EL (cell line): ENCODE data around the gene IBA57.

Experiments used
- DNase-seq: peaks from one replicate; pipeline ENCODE4 v3.0.0-alpha.2; 2016

Gene IBA57

DNA sequence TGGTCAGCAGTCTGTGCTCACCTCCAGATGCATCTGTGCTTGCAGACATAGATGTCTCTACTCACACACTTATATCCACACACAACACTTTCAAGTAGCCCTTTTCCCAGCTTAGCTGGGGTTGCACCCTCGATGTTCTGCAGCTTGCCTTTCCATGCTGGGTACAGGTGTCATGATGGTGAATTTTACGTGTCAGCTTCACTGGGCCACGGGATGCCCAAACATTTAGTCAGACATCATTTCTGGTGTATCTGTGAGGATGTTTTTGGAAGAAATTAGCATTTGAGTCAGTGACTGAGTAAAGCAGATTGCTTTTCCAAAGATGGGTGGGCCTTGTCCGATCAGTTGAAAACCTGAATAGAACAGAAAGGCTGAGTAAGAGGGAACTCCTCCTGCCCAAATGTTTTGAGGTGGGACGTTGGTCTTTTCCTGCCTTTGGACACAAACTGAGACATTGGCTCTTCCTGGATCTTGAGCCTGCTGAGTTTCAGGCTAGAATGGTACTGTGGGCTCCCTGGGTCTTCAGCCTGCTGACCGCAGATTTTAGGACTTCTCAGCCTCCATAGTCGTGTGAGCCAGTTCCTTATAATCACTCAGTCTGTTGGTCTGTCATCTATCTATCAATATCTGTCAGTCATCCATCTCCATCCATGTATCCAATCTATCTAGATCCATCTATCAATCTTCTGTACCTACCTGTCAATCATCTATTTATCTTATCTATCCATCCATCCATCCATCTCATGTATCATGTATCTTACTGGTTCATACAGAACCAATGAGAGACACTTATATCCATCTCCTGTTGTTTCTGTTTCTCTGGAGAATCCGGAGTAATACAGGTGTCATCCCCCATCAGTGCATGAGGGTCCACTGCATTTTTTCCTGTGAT is 29.6 kb downstream of the IBA57 start:
- DNase-seq = no peak

DNA sequence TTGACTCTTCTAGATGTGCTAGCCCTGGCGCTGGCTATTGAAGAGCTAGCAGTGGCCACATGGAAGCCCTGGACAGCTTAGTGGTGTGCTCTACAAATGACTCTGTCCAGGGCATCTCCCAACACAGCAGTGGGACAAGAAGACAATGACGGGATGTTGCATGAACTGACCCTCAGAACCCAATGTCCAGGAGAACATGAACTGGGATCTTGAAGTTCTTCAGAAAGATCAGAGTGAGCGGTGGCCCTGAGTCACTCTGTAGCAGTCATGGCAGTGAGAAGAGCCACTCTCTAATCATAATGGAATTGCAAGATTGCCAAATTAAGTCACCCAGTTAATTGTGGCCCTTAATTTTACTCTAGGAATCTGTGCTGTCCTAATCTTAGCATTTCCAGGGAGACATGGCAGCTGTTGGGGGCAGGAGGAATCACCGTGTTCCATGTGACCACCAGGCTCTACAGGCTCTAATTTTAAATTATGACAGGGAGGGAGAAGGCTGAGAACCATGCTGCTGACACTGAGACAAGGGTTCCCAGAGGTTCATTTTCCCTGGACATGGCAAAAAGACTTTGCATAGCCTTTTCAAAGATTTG is 32.0 kb downstream of the IBA57 start:
- no peak for DNase-seq

DNA sequence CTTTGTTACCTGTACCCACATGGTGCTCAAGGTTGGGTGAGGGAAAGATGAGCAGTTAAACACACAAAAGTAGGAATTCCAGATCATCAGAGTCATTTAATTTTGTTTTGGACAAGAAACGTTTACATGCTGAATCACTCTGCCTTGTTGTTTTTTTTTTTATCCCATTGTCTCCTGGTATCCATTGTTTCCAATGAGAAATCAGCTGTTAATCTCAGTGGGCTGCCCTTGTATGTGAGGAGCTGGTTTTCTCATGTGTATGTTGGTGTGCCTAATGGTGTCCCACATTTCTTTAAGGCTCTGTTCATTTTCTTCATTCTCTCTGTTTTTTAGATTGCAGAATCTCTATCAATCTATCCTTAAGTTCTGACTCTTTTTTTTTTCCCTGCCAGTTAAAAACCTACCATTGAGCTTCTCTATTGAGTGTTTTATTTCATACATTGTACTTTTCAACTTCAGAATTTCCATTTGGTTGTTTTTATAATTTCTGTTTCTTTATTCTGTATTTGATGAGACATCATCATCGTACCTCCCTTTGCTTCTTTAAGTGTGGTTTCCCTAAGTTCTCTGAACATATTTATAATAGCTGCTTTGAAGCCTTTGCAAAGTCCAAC is 33.5 kb downstream of the IBA57 start:
- no peak for DNase-seq

DNA sequence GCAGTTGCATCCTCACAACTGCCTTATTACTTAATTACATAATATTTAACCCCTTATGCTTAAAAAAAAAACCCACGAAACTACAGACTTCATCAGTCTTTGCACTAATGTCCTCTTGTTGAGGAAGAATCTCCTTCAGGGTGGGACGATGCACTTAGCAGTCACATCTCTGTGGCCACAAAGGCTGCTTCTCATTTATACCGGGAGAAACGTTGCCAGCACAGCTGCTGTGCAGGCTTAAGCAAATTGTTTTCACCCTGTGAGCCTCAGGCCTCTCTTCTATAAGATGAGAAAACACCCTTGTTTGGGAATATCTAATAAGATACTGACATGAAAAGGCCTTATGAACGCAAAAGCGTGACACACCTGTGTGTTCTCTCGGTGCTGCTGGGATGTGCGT is 39.4 kb downstream of the IBA57 start:
- no peak for DNase-seq

DNA sequence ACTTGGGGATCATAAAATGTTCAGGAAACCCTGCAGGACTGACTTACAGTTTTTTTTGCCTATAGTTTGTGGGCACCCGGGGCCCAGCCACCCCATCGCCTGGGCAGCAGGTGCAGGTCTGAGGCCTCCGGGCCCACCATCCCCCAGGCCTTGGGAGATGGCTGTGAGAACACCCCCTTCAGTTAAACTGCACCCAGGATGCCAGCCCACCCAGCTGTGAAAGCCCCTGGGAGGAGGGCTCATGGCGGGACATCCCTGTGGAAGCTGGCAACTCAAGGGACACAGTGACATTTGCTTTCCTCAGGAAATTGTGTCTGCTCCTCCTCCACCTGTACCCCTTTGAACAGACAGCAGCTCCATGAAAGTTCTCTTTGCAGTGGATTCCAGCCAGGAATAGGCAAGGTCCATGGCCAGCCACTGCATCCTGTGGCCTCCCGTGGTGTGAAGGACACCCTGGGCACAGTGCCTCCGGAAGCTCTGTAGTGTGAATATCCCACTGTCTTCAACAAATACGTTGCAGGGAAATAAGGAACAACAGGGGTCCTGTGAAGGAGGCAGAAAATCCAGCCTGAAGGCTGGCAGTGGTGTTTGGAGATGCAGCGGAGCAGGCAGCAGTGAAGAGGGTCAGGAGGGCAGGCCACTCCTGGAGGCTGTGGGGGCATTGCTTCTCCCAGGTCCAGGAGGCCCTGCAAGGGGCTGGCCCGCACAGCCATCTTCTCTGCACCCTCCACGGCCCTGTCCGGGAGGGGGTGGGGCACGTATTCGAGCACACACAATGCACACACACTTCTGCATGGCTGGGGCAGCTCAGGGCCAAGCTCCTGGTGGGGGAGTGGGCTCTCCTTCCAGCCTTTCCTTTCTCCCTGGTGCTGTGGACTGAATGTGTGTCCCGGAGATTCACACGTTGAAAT is 40.2 kb downstream of the IBA57 start:
- no peak for DNase-seq

DNA sequence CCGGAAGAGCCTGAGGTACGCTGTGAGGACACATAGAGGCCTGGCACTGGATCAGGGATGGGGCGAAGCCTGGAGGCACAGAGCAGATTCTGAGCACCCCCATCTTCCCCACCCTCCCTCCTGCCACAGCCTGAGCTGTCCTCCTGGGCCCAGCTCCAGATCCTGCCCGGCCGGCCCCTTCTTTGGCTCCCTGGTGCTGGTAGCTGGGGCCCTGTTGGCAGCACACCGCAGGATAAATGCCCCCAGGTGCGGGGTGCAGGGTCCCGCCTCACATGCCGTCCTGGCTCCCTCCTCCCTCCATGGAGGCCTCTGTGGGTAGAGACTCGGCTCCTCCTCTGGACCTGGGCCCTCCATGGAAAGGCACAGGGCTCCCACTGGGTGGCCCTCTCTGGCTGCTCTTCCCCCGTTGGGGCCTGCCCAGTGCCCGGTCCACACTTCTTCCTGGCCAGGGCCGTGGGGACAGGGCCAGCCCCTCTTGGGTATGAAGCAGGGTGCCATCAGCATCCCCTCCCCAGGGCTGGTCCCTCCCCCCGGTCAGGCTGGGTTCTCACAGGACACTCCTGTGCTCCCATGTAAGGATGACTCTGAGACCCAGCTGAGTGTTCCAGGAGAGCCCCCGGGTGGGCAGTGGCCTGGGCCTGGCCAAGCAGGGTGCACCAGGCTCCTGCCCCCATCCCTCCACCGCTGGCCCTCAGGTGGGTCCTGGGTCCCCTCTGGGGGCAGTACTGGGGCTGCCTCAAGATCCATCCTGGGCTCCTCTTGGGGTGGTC is 41.2 kb downstream of the IBA57 start:
- no peak for DNase-seq

DNA sequence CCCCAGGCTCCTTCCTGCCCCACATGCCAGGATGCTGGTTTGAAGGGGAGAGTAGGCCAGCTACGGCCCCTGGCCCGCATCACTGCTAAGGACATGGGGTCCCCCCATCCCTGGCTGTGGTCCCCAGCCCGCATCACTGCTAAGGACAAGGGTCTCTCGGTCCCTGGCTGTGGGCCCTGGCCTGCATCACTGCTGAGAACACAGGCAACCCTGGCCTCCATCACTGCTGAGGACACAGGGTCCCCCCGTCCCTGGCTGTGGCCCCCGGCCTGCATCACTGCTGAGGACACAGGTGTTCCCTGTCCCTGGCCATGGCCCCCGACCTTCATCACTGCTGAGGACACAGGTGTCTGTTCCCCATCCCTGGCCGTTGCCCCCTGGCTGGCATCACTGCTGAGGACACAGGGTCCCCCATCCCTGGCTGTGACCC is 41.8 kb downstream of the IBA57 start:
- no peak for DNase-seq

DNA sequence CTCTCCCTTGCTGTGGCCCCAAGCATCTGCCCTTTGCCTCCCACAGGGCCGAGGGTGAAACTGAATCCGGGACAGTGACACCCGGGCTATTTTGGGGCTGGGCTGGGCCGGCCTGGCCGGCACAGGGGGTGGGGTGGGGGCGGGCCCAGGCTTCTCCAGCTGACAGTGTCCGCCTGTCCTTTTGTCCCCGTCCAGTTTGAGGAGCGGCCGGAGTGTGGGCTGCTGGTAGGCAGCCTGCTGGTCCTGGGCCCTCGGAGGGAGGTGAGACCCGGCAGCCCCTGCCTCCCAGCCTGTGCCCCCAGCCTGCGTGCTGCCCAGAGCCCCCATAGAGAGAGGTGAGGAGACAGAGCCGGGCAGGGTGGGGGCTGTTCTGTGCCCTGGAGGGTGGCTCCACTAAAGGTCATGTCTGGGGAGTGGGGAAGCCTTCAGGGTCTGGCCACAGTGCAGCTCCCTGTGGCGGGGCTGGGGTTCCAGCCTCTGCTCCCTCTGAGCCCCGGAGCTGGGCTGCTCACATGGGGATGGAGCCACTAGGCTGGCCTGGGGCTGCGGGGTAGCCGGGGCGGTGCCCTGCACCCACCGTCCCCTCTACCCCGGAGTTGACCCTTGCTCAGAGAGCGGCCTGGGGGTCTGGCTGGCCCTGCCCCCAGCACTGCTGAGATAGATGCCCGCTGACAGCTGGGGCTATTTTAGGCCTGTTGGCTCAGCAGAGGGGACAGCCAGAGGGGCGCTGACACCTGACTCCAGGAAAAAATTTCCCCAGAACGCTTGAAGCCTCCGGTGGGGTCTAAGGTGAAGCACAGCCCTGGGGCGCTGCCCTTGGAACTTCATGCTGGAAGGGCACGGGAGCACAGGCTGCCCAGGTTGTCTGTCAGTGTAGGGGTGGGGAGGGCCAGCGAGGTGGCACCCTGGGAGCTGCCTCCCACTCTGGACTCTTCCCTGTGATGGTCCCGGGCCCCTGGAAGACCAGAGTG is 42.5 kb downstream of the IBA57 start, which contains the start of gene OBSCN:
OBSCN (plus strand) TSS at position 194 of the 971 bp plus-strand sequence. CDS start 3,740 bp downstream, outside the sequence.
- DNase-seq = no peak

DNA sequence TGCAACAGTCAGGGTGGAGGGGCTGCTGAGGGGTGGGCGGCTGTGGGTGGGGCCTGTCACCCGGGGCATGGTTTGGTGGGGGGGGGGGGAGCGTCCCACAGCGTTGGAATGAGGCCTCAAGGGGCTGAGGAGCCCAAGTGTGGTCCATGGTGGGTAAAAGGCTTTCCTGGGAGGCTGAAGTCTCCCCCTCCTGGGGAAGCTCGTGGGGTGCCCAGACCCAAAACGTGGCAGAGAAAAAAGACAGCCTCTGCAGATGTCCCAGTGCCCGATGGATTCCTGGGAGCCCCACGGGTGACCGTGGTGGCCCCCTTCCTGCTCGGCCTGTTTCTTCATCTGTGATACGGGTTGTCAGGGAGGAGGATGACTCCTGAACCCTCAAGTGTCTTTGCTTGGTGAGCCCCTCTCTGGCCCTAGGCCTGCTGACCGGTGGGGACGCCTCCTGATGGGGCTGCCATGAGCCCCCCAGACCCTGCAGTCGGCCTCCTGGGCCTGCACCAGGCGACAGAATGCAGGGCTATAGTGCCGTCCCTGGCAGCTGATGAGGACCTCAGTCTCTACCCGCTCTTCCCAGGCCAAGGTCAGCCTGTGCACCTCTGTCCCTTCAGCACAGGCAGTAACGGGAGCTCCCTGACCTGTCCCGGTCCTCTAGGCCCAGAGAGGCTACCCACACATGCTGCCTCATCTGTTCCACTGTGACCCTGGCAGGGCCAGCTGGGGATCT is 43.4 kb downstream of the IBA57 start:
- DNase-seq = no peak

DNA sequence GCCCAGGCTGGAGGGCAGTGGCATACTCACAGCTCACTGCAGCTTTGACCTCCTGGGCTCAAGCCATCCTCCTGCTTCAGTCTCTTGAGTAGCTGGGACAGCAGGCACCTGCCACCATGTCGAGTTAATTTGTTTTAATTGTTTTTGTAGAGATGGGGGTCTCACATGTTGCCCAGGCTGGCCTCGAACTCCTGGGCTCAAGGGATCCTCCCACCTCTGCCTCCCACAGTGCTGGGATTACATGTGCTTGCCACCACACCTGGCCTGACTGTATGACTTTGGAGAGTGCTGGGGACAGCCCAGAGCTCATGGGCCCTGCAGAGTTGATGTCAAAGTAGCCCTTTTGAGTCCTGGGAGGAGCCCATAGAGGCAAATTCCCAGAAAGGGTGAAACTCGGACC is 44.1 kb downstream of the IBA57 start:
- no peak for DNase-seq

DNA sequence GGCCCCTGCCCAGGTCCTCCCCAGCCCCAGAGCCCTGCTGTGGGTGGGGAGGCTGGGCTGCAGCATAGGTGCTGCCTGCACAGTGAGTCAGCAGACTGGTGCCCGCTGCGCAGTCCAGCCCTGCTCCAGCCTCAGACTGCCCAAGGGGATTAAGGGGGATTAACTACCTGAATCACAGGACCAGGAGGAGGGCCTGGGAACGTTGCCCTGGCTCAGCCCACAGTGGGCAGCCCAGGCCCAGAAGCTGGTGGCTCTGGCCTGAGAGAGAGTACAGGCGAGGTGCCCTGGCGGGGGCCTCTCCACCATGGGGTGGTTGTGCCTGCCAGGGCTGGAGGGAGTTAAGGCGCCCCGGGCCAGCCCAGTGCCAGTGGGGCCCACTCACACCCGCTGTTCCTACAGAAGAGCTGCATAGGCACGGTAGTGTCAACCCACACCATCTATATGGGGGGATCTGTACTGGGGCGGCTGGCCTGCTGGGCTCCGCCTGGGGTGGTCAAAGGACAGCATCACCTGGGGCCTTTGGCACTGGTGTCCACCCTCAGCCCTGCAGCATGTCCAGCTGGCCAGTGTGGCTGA is 44.6 kb downstream of the IBA57 start:
- DNase-seq = no peak

DNA sequence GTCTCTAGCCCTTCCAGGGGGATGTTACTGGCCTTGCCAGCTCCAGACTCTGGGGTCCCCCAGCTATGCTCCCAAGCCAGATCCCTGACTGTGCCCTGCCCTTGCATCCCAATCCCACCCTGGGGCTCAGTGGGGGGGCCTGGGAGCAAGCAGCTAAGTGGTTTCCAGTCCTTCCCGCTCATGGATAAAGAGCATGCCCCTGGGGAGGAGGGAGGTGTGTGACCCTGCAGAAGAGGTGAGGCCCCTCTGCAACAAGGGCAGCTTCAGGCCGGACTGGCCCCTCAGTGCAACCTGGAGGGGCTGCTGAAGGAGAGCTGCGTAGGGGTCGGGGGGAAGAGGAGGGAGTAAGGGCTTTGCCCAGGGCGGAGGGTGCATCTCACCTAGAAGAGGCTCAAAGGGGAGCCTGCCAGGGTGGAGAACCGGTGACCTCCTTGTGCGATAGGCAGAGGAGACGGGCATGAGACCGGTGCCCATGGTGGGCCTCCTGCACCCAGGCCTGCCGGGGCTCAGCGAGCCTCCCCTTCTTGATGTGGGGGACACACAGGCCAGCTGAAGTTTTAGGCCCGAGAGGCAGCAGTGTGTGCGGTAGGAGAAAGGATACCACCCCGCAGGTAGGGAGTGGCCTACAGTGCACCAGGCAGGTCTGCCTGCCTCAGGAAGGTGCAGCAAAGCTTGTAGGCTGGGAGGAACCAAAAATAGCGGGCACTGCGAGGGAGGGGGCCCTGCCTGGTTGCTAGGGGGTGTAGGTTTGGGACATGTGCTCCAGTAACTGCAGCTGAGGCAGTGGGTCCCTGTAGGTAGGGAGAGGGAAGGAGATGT is 45.3 kb downstream of the IBA57 start:
- no peak for DNase-seq

DNA sequence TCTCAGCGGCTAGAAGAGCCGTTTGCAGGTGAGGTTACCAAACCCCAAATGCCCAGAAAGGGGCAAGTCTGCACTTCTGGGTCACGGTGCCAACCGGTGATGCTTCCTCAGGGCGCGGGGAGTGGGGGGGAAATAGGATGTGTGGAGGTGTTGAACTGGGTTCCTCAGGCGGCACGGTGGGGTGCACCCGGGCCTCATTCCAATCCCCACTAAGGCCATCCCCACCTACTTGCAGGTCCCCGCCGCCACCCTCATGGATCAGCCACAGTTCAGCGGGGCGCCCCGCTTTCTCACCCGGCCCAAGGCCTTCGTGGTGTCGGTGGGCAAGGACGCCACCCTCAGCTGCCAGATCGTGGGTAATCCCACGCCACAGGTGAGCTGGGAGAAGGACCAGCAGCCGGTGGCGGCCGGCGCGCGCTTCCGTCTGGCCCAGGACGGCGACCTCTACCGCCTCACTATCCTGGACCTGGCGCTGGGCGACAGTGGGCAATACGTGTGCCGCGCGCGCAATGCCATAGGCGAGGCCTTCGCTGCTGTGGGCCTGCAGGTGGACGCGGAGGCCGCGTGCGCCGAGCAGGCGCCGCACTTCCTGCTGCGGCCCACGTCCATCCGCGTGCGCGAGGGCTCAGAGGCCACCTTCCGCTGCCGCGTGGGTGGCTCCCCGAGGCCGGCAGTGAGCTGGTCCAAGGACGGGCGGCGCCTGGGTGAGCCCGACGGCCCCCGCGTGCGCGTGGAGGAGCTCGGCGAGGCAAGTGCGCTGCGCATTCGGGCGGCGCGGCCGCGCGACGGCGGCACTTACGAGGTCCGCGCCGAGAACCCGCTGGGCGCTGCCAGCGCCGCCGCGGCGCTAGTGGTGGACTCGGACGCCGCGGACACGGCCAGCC is 46.2 kb downstream of the IBA57 start:
- DNase-seq = no peak

DNA sequence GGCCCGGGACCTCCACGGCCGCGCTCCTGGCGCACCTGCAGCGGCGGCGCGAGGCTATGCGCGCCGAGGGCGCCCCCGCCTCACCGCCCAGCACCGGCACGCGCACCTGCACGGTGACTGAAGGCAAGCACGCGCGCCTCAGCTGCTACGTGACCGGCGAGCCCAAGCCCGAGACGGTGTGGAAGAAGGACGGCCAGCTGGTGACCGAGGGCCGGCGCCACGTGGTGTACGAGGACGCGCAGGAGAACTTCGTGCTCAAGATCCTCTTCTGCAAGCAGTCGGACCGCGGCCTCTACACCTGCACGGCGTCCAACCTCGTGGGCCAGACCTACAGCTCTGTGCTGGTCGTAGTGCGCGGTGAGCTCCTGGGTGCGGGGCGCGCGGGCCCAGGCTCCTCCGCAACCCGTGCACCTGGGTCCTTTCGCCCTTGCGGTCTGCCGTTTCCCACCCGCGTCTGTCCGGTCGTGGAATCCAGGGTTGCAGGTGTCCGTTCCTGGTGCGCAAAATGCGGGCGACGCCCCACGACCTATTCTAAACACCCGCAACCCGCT is 46.9 kb downstream of the IBA57 start:
- no peak for DNase-seq

DNA sequence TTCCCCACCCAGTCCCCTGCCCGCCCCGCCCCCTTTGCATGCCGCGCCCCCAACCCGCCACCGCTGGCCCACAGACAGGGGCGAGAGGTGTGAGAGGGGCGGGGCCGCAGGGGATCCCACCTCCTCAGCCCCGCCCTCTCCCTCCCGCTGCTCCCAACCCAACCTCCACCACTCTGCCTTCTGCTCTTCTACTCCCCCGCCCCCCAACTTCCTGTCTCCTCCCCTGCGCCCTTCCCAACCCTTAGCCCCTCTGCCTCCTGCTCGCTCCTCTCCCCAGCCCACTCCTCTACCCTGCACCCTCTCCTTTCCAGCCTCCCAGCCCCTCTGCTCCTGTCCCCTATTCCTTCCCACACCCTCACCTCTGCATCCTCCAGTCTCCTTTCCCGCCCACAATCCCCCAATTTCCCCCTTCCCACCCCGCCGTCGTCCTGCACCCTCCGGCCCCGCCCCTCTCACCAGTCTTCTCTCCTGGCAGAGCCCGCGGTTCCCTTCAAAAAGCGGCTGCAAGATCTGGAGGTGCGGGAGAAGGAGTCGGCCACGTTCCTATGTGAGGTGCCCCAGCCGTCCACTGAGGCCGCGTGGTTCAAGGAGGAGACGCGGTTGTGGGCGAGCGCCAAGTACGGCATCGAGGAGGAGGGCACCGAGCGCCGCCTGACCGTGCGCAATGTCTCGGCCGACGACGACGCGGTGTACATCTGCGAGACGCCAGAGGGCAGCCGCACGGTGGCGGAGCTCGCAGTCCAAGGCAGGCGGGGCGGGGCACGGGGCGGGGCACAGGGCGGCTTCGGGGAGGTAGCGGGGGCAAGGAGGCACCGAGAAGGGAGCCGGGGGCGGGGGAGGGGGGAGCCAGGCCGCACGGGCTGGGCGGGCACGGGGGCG is 47.6 kb downstream of the IBA57 start:
- DNase-seq = peak; percentile 83
